ENCODE data around the gene EPO.

- TF ChIP-seq CTCF (conservative IDR thresholded peaks at IDR 0.05) (no peak), ZFX (IDR thresholded peaks at IDR 0.05) (no peak)
These were observed 37.1 kb upstream of the EPO start for GRCh38 chr7:100682991-100683658.
